GM19397 (cell line): ENCODE results near the gene PDE4B.

Source experiments
- ATAC-seq: cut with Tn5 transposase; IDR thresholded peaks from one replicate; pipeline ENCODE4 v1.9.1; 2021; ENCODE audit warnings: mild to moderate bottlenecking, moderate library complexity; ENCODE audit not compliant: unreplicated experiment

Gene PDE4B

DNA sequence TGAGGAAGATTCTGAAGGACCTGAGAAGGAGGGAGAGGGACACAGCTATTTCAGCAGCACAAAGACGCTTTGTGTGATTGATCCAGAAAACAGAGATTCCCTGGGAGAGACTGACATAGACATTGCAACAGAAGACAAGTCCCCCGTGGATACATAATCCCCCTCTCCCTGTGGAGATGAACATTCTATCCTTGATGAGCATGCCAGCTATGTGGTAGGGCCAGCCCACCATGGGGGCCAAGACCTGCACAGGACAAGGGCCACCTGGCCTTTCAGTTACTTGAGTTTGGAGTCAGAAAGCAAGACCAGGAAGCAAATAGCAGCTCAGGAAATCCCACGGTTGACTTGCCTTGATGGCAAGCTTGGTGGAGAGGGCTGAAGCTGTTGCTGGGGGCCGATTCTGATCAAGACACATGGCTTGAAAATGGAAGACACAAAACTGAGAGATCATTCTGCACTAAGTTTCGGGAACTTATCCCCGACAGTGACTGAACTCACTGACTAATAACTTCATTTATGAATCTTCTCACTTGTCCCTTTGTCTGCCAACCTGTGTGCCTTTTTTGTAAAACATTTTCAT is 579.9 kb downstream of the PDE4B start:
- ATAC-seq, result no peak

DNA sequence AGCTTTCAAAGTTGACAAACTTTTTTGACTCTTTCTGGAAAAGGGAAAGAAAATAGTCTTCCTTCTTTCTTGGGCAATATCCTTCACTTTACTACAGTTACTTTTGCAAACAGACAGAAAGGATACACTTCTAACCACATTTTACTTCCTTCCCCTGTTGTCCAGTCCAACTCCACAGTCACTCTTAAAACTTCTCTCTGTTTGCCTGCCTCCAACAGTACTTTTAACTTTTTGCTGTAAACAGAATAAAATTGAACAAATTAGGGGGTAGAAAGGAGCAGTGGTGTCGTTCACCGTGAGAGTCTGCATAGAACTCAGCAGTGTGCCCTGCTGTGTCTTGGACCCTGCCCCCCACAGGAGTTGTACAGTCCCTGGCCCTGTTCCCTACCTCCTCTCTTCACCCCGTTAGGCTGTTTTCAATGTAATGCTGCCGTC is 580.5 kb downstream of the PDE4B start:
- ATAC-seq, result no peak

DNA sequence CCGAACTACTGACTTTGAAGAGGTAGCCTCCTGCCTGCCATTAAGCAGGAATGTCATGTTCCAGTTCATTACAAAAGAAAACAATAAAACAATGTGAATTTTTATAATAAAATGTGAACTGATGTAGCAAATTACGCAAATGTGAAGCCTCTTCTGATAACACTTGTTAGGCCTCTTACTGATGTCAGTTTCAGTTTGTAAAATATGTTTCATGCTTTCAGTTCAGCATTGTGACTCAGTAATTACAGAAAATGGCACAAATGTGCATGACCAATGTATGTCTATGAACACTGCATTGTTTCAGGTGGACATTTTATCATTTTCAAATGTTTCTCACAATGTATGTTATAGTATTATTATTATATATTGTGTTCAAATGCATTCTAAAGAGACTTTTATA is 581.5 kb downstream of the PDE4B start:
- ATAC-seq, result peak; percentile 28

DNA sequence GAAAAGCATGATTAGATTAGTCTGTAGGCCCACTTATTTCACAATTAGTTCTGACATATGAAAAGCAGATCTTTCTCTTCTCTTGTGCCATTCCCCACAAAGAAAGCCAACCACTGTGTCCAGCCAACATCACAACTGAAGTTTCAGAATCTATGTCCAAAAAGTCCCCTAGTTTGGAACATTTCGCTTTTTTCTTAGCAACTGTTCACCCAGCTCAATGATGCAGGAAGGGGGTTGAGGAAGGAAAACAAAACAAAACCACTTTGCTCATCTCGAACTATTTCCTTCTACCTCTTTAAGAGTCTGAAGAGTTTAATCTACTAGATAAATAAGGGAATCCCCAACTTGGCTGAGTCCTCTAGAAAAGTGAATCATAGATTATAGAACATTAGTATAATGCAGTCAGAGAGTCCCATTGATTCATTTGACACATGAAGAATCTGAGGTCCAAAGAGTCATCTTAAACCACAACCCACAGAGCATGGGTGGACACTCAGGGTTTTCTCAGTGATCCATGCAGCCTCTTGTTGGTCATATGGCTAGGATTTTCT is 581.9 kb downstream of the PDE4B start:
- ATAC-seq, result peak; percentile 58

DNA sequence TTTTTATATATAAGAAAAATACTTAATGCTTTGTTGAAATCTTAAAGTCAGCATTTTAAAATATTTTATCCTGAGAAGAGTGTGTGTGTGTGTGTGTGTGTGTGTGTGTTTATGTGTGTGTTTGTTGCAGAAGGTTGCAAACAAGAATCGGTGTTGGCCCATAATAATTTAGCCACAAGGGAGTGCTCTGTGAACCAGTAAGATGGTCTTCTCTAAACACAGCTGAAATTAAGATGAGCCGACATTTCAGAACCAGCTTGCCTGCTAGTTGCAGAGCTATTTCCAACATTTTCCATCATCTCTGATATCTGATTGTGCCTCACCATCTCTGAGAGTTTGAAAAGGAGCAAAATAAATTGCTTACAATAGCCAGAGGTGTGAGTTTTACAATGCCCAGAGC is 582.4 kb downstream of the PDE4B start:
- ATAC-seq, result no peak

DNA sequence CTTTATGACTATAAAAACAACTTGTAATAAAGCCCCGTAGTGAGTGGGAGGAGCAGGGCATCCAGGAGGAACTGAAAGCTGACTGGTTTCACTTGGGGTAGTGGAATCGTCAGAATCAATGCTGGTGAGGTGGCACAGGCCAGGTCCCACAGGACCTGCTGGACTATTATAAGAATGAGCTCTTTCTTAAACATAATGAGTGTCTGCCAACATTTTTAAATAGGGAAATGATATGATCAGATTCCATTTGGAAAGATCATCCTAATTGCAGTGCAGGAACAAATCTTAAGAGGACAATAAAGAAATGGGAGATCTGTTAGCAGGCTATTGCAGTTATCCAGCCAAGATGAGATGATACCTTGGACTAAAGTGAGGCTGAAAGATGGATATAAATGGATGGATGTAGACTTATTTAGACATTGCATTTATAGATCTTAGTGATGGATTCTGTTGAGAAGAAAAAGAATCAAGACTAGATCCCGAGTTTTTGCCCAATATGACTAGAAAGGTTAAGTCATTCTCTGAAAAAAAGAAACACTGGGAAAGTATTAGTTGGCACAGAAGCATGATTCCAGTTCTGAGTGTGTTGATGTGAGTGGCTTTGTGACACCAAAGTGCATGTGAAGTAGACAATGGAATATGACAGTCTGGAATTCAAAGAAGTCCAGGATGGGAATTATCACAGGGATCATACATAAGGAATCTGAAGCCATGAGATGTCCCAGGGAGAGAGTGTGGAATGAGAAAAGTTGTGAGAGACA is 587.9 kb downstream of the PDE4B start:
- peak; percentile 96 for ATAC-seq

DNA sequence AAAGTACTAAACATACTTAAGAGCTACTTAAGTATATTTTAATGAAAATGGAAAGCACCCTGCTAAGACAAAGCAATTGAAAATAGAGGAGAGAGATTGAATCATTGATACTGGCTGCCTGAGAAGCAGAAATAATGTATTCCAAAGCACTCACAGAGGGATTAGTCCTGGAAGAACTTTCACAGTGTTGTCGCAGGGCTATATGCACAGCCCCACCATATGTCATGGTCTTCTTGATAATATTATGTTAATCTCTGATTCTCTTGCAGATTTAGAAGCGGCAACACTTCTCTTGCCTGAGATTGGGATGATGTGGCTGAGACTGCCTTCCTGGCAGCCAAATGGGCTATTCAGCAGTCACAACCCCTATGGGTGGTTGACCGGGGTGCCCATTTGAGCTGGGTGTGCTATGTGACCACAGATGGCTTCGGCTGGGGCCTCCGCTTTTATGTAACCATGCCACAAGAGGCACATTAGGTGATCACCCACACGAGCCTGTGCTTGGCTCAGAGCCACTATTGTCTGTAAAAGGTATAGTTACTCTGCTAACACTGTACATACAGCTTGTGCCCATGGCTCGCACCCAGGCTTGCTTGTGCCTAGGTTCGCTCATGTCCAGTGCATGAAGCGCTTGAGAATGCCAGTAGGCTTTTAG is 589.1 kb downstream of the PDE4B start:
- no peak for ATAC-seq

DNA sequence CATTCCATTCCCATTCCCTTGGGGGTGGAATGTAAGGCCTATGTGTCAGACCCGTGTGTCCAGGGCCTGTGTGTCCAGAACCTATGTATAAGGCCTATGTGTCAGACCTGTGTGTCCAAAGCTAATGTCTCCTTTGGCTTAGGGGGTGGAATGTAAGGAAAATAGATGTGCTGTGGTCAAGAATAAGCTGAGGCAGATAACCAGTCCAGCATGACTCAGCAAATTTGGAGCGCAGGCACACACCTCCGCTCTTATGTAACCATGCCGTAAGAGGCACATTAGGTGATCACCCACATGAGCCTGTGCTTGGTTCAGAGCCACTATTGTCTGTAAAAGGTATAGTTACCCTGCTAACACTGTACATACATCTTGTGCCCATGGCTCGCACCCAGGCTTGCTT is 590.5 kb downstream of the PDE4B start:
- ATAC-seq, result no peak

DNA sequence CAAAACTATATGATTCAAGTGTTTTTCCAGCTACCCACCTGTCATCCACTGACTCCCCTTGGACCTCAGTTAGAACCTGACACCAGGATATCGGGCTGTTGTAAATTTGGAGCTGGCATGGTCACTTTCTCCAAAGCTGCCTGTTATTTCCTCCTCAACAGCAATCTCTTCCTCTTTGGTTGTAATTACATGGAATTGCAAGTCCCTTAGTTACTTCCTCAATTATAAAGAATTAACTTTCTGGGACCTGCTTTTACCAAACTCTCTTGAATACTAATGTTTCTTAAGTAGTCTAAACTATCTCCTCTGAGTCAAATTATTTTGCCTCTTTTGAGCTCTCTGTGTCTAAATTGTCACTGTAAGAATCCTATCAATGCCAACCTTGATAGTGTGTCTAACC is 590.9 kb downstream of the PDE4B start:
- no peak for ATAC-seq

DNA sequence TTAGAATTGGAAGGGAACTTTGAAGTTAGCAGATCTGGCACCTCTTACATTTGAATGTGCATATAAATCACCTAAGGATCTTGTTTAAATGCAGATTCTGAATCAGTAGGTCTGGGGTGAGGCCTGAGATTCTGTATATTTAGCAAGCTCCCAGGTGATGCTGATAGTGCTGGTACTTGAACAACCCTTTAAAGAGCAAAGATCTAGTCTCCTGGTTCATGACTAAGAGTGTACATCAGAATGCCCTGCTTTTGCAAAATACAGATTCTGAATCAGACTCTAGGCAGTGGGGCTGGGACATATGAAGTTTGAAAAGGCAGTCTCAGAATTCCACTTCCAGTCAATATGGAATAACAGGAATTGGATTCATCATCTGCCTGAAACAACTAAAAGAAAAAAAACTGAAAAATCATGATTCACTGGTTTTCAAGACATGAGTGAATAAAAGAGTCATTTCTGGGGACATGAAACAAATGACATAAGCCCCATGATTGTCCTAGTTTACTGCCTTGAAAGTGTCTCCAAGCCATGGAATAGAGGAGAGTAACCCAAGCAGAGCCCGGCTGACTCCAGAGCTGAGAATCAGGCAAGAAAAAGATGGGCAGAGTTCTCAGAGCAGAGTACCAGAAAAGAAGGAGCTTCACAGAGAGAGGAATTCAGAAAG is 591.7 kb downstream of the PDE4B start:
- no peak for ATAC-seq

DNA sequence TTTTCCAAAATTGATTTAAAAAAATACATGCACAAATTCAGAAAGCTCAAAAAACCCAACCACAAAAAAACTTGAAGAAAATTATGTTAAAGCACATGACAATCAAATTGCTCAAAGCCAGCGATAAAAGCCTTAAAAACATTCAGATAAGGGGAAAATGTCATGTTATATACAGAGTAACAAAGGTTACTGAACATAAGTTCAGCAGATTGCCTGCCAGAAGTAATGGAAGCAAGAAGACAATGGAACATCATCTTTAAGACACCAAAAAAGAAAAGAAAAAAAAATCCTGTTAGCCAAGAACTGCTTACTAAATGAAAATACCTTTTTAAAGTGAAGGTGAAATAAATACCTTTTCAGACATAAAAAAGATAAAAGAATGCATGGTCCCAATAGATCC is 594.0 kb downstream of the PDE4B start:
- ATAC-seq, result no peak

DNA sequence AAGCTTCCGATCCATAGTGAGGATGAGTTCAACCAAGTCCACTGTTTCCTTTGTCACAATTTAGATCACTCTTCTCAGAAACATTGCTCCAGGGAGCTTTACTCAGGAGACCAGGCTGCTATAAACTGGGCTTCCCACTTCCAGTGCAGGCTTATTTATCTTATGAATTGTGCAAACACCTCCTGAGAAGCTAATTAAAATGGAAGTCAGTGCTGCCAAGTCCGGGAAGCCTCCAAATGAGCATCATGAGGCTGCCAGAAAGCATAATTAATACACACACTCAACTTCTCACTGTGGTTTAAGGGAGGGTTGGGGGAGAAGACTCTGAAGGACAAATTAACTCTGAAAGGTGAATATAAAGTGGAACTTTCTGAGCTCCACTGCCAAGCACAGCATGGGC is 596.2 kb downstream of the PDE4B start:
- no peak for ATAC-seq

DNA sequence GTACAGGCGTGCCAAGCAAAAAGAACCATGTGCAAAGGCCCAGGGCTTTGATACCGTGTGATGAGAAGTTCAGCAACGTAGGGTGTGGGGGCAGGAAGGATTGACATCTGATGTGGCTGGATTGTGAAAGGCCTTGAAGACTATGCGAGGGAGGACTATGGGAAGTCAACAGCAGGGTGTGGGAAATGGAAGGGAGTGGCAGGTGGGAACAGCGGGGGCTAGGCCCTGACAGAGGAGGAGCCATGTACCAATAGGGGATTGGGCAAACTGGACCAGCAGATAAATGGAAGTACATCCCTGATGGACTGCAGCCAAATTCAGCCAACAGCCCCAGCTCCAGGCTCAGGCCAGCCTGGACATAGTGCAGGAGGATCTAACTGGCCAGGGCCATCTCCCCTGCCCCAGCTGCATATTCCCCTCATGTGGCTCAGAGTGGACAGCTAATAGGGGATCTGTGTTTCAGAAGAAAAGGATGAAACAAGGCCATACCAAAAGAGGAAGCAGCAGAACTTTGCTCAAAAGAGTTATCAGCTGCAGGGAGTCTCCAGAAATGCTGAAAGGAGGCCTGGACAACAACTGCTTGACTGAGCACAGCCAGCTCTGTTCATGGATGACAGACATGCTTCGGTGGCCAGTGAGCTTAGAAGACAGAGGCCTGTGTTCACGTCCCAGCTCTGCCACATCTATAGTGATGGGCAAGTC is 601.0 kb downstream of the PDE4B start:
- ATAC-seq, result no peak

DNA sequence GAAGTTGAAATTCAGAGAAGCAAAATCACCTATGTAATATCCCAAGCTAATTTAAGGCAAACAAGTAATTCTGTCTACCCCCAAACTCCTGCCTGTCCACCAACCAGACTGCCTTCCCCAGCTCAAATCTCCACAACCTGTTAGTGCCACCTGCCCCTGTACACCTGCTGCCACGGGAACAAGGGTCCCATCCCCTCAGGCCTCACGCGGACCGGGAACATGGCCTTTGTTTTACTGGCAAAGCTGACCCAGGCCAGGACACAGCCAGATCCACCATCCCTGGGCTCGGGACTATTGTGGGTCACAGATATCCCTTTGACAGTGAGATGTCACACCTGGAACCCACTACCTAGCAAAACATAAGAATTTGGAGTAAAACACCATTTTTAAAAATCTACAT is 601.9 kb downstream of the PDE4B start:
- ATAC-seq, result no peak

DNA sequence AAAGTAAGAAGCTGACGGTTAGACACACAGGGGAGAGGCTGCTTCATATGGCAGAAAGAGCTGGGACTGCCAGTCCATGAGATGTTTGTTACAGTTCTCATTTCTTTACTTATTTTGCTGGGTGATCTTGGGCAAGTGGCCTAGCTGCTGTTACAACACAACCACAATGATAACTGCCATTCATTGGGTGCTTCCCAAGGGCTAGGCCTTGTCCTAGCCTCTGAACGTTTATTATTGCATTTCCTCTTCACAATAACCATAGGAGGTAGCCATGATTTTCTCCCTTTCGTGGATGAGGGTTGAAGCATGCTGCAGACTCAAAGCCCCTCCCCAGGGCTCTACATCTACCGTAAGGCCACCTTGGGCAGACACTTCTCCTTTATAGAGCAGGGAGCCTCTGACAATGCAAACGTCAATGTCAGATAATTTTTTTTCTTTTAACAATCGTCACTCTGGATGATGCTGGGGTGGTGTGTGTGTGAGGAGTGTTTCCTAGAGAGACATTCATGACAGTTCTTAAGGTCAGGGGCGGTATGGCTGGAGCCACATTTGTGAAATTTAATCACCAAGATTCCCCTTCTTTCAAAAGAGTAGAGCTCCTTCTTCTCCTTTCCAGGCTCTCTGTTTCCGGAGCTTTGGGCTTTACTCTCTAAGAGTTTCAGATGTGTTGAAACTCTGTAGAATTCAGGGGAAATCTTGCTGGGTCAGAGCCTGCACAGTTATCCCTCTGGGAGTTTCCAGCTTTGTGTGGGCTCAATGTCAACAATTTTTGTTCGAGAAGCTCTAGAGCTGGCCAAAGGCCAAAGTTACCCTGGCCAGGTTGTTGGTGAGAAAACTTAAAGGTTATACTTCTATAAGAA is 602.7 kb downstream of the PDE4B start:
- no peak for ATAC-seq

DNA sequence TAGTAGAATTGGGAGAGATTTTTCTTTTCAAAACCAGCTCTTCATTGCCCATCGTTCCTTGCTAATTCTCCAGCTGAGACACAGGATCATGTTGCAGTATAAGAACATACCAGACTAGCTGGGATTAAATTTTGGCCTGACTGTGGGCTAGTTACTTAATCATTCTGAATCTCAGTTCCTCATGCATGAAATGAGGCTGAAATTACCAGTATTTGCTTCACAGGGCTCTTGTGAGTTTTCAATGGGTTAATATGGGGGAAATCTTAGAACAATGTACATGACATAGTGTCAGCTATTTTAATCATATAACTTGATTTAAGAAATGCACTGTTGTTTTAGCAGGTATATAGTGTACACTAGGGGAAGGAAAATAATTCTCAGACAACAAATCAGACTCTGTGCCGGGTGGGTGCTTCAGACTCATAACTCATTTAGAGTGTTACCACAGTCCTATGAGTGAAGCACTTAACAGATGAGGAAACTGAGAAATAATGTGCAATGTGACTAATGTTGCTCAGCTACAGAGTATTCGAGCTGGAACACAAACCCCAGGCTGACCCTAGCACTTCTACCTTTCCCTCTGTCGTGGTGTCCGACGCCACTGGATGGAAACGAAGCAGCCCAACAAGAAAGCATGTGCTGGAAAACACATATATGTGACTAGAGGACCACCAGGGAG is 603.7 kb downstream of the PDE4B start:
- peak; percentile 48 for ATAC-seq

DNA sequence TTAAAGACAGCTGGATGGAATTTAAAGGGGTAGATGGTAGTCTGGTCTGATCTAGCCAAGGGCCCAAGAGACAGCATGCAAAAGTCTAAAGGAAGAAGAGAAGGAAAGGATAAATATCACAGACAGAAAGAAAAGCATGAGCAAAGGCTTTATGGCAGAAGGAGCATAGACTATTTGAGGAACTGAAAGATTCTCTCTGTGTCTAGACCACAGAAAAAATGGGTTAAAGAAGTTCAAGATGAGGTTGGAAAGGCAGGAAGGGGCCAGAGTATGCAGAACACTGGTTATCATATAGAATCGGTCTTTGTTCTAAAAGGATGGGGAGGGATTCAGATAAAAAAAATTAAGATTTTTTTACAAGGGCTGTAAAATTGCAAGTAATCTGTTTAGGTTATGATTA is 604.5 kb downstream of the PDE4B start:
- peak; percentile 30 for ATAC-seq

DNA sequence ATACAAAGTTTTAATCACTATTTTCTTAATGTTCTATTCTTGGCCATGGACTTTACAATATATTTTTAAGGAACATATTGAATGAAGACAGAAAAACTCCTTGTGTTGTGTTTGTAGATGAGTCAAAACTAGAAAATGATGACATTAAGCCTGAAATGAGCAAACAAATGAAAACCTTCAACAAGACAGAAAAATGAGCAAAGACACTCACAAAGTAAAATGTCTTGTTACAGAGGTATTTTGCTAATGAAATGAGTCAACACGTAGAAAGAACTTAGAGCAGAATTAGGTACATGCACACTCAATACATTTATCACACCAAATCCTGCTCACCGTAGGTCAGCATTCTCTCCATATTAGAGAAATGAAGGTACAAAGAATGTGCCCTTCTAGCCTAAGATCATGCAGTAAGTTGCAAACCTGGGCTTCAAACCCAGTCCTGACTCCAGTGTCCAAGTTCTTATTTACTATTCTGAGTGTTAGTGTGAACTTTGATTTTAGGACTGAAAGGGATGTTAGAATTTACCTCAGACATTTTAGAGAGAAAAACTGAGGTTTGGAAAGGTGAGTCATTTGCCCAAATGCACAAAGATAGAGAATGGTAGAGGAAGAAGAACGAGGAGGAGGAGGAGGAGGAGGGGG is 607.3 kb downstream of the PDE4B start:
- ATAC-seq, result no peak

DNA sequence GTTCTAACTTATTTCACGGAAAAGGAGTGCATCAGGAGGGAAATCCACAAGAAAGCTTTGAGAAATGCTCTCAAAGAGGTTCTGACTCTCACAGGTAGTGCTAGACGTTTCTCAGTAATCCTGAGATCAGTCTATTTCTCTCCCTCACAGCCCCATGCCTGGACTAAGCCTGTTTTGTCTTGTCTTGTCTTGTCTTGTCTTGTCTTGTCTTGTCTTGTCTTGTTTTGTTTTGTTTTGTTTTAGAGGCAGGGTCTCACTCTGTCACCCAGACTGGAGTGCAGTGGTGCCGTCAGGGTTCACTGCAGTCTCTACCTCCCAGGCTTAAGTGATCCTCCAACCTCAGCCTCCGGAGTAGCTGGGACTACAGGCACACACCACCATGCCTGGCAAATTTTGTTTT is 608.0 kb downstream of the PDE4B start:
- ATAC-seq, result no peak
